GM19395 (cell line): ENCODE results near the gene FOLR1.
"Not testable (repeated sequence)": the region's sequence is repeated elsewhere in the genome, so short reads cannot be mapped to it uniquely, and the experiment has no call there.

Experiments used
- ATAC-seq: cut with Tn5 transposase; IDR thresholded peaks from one replicate; pipeline ENCODE4 v1.9.1; 2021; ENCODE audit warnings: mild to moderate bottlenecking, moderate library complexity; ENCODE audit not compliant: unreplicated experiment

Gene FOLR1

DNA sequence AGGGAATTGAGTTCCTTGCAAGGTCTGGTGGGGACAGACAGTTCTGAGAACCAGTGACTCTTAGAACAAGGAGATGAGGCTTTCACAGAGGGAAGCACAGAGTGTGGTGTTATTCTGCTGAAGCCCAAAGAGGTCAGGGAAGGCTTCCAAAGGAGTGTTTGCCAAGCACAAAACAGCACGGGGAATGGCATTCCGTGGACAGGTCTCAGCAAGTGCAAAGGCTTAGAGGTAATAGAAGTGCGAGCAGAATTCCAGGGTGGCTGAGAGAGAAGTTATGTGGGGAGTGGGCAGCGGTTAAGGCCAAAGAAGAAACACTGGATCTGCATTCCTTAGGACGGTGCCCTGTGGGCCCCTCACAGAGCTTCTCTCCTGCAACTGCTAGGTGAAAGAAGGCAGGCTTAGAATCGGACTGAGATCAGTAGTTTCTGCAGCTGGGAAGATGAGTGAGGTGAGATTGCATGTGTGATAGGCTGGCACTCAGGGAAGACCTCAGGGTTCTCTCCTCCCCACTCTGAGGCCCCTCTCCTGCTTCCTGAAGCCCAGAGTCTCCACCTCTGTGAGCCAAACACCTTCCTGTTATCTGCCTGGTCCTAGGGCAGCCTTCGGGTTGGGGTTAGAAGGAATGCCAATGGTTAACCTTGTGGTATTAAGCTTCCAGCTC lies 10.9 kb upstream of the FOLR1 start:
- ATAC-seq, result not testable (repeated sequence)

DNA sequence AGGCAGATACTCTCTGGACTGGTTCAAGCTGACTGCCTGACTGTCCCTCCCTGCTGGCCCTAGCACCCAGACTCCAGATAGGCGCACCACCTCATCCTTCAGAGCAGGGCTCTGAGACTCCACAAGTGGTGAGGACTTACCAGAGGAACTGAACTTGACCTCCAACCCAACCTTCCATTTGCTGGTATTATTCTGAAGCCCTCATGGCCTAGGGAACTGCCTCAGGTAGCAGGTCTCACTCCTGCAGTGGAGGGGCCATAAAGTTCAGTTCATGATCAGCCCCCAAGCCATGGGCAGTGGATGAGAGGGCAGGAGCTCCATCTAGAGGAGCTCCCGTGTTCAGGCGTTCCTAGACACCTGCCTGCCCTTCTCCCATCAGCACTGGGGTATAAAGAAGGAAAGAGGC lies 10.4 kb upstream of the FOLR1 start:
- ATAC-seq, result not testable (repeated sequence)

DNA sequence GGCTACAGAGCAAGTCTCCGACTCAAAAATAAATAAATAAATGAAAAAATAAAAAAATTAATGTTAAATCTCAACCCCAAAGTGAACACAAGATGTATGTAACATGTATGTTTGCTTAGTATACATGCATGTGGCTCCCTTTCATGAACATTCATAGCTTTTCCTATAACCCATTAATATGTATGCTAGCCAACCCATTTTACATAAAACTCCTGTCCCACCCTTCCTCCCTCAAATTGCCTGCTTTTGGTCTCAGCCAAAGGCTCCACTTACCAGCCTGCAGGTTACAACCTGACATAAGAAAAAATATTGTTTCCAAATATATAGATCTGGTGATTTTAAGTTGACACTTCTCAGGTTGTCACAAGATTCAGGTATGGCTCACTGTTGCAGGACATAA lies 3.7 kb upstream of the FOLR1 start:
- no peak for ATAC-seq

DNA sequence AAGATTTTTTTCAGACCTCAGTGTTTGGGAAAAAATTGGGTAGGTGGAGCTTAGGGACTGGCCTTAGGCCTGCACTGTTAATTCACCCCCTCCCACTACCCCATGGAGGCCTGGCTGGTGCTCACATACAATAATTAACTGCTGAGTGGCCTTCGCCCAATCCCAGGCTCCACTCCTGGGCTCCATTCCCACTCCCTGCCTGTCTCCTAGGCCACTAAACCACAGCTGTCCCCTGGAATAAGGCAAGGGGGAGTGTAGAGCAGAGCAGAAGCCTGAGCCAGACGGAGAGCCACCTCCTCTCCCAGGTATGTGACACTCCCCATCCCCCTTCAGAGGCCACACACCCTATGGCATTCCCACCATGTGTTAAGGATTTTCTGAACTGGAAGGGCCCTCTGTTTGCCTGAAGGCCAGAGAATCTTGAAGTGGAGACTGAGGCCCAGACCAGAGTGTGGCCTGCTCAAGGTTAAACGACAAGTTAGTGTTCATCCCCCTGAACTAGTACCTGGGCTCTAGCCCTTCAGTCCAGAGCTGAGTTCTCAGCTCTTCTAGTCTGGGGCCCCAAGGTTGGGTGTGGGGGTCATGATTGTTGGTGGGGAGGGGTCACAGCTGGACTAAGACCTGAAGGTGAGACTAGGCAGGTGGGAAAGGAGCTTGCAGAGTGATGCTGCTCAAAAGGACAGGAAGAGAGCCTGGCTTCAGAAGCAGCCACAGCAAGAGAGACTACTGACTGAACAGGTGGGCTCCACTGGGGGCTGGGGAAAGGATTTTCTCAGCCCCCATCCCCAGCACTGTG lies 2.3 kb upstream of the FOLR1 start:
- ATAC-seq, result no peak

DNA sequence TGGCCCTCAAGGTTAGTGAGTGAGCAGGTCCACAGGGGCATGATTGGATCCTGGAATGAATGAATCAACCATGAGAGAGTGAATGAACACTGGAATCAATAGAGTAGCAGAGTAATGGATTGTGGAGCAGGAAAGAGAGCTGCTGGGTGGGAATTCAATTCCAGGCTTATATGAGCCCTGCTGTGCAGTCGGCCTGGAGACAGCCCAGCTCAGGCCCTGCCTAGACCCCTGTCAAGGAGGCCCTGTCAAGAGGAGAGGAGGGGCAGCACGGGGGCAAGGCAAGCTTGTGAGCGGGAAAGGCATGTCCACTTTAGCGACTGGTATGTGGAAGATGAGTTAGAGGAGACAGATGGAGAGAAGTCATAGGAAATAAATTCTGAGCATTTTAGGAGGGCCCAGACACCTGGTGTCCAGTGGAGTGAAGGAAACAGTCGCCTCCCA lies 1.3 kb upstream of the FOLR1 start:
- ATAC-seq, result no peak

DNA sequence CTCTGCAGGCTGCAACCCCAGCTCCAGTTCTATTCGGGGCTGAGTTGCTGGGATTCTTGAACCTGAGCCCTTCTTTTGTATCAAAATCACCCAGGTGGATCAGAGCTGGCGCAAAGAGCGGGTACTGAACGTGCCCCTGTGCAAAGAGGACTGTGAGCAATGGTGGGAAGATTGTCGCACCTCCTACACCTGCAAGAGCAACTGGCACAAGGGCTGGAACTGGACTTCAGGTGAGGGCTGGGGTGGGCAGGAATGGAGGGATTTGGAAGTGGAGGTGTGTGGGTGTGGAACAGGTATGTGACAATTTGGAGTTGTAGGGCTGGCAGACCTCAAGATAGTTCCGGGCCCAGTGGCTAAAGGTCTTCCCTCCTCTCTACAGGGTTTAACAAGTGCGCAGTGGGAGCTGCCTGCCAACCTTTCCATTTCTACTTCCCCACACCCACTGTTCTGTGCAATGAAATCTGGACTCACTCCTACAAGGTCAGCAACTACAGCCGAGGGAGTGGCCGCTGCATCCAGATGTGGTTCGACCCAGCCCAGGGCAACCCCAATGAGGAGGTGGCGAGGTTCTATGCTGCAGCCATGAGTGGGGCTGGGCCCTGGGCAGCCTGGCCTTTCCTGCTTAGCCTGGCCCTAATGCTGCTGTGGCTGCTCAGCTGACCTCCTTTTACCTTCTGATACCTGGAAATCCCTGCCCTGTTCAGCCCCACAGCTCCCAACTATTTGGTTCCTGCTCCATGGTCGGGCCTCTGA lies 3.8 kb downstream of the FOLR1 start:
- ATAC-seq, result no peak

DNA sequence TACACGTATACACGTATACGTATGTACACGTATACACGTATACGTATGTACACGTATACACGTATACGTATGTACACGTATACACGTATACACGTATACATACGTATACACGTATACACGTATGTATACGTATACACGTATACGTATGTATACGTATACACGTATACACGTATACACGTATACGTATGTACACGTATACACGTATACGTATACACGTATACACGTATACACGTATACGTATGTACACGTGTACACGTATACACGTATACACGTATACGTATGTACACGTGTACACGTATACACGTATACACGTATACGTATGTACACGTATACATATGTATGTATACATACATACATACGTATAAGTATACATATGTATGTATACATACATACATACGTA lies 9.5 kb downstream of the FOLR1 start:
- ATAC-seq, result not testable (repeated sequence)

DNA sequence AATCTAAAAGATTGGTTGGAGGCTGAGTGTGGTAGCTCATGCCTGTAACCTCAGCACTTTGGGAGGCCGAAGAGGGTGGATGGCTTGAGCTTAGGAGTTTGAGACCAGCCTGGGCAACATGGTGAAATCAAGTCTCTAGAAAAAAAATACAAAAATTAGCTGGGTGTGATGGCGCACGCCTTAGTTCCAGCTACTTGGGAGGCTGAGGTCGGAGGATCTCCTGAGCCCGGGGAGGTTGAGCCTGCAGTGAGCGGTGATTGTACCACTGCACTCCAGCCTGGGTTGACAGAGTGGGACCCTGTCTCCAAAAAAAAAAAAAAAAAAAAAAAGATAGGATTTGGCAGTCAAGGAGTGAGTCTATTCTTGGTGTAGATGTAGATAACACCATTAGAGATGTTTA lies 10.6 kb downstream of the FOLR1 start:
- ATAC-seq, result no peak

DNA sequence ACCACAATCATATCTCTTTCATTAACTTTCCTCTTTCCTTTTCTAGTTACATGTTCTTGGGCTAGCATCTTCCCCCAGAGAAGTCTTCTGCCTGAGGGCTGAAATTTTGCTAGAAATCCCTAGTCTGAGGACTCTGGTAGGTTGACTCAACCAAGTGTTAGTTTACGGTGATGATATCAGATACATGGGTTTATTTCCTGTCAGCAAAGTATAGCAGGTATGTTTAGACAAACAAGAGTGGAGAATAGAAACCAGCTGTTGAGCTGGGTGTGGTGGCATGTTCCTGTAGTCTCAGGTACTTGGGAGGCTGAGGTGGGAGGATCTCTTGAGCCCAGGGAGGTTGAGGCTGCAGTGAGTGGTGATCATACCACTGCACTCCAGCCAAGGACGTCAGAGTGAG lies 11.2 kb downstream of the FOLR1 start:
- no peak for ATAC-seq

DNA sequence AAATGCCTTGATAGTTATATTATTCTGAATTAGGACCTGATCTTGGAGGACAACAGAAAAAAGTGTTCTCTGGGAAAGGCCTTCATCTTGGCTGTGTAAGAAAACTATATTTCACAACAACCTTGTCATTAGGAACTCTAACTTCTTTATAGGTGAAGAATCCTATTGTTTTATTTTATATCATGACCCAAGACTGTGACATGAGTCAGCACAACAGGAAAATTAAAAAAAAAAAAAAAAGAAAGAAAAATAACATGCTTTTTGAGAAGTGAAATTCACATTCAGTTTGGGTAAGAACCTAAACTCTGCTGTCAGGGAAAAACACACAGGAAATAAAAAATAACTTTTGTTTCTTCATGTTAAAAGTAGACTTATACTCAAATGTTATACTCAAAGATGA lies 12.9 kb downstream of the FOLR1 start:
- no peak for ATAC-seq

DNA sequence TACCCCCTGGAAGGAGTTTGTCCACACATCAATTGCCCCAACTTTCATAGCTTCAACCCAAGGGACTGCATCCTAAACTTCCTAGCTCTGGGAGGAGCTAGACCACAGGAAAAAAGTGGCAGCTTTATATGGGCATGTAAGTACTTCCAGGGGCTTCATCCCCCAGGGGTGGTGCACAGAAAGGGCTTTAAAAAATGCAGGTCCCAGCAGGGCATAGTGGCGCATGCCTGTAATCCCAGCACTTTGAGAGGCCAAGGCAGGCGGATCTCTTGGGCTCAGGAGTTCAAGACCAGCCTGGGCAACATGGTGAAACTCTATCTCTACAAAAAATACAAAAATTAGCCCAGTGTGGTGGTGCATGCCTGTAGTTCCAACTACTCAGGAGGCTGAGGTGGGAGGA lies 14.9 kb downstream of the FOLR1 start:
- ATAC-seq, result not testable (repeated sequence)

DNA sequence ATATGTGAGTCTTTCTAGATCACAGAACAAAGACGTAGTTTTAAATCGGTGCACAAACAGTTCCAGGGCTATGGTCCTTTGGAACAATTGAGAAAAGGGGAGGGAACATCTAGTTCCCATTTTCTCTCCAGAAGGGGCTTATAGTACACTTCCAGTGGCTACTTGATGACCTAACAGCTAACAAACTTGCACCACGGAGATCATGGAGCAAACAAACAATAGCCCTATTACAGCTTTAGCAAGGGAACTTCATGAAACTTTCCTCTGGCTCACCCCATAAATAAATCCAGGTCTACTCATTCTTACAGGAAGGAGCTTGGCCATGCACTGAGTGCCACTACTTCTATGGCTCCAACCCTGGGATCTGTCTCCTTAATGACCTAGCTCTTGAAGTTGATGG lies 16.3 kb downstream of the FOLR1 start:
- no peak for ATAC-seq

DNA sequence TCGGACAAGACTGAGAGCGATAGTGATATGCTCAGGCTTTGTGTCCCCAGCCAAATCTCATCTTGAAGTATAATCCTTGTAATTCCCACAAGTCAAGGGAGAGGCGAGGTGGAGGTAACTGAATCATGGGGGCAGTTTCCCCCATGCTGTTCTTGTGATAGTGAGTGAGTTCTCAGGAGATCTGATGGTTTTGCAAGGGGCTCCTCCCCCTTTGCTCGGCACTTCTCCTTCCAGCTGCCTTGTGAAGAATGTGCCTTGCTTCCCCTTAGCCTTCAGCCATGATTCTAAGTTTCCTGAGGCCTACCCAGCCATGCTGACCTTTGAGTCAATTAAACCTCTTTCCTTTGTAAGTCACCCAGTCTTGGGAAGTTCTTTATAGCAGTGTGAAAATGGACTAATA lies 17.2 kb downstream of the FOLR1 start:
- no peak for ATAC-seq

DNA sequence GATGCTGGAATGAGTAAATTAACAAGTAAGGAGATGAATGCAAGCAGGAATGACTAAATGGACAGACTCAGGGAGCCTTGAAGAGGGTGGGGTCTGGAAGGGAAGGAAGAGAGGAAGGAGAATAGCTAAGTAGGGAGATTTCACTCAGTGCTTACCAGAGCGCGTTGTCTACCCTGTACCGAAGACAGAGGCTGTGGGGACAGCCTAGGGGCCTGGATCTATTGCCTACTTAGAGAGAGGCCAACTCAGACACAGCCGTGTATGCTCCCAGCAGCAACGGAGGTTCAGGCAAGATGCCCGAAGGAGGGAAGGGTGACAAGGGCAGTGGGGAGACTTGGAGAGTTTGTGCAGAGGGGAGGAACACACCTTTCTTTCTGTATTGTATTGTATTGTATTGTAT lies 24.7 kb downstream of the FOLR1 start, which contains the start of gene FOLR2:
TSS of gene FOLR2 (plus strand) at position 157 of the 400 bp plus-strand sequence. CDS start 1,791 bp downstream, outside the sequence.
- no peak for ATAC-seq

DNA sequence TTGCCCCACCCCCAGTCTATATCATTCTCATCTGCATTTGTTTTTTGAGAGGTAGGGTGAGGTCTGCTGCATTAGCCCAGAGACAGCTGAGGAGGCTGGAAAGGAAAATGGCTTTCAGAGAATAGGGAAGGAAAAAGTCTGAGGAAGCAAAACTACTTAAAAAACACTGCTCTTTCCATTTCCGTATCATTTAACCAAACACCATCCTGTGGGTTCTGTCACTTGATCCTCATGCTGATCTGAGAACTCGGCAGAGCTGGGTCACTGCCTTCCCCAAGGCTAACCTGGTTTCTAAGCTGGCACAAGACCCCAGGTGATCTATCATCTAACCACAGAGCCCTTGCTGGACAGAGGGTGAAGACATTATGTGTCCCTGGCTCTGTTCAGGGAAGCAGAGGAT lies 25.9 kb downstream of the FOLR1 start:
- no peak for ATAC-seq

DNA sequence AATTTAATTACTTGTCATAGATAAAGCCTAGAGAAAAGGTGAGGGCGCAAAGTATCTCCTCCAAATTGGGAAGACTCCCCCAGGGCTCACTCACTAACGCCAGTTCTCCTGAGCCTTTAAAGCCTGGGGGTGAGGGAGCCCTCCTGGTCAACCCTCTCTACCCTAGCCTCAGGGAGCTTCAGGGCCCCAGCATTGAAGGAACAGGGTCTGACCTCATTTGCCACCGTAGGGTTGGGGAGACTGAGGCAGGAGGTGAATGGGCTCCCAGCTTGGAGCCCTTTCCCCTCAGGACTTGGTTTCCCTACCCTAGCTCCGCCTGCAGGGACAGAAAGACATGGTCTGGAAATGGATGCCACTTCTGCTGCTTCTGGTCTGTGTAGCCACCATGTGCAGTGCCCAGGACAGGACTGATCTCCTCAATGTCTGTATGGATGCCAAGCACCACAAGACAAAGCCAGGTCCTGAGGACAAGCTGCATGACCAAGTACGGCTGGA lies 26.4 kb downstream of the FOLR1 start:
- ATAC-seq, result no peak

DNA sequence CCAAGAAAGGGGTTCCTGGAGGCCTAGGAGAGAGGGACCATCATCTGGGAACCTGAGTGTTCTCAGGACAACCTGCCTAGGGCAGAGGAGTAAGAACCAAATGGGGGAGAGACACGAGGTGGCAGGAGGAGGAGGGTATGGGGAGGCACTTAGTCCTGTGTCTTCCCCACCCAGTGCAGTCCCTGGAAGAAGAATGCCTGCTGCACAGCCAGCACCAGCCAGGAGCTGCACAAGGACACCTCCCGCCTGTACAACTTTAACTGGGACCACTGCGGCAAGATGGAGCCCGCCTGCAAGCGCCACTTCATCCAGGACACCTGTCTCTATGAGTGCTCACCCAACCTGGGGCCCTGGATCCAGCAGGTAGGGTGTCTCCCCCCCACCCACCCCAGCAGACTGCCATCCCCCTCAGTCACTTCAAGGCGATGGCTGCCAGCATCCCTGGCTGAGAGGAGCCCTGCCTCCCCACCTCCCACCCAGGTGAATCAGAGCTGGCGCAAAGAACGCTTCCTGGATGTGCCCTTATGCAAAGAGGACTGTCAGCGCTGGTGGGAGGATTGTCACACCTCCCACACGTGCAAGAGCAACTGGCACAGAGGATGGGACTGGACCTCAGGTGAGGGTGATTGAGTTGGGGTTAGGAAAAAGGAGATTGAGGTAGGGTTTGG lies 28.9 kb downstream of the FOLR1 start:
- ATAC-seq, result no peak

DNA sequence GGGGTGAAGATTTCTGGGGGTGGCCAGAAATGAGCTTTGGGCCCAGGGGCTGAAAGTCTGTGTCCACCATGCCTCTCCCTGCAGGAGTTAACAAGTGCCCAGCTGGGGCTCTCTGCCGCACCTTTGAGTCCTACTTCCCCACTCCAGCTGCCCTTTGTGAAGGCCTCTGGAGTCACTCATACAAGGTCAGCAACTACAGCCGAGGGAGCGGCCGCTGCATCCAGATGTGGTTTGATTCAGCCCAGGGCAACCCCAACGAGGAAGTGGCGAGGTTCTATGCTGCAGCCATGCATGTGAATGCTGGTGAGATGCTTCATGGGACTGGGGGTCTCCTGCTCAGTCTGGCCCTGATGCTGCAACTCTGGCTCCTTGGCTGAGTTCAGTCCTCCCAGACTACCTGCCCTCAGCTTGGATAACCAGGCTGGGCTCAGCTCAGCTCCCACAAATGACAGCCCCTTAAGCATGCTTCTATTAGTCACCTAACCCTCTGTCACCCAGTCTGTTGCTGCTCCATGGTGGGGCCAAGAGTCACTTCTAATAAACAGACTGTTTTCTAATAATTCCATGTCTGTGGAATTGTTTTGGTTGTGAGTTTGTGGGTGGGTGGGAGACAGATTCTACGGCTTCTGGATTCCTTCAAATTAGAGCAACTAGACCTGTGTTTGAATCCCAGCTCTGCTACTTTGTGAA lies 29.6 kb downstream of the FOLR1 start:
- no peak for ATAC-seq

DNA sequence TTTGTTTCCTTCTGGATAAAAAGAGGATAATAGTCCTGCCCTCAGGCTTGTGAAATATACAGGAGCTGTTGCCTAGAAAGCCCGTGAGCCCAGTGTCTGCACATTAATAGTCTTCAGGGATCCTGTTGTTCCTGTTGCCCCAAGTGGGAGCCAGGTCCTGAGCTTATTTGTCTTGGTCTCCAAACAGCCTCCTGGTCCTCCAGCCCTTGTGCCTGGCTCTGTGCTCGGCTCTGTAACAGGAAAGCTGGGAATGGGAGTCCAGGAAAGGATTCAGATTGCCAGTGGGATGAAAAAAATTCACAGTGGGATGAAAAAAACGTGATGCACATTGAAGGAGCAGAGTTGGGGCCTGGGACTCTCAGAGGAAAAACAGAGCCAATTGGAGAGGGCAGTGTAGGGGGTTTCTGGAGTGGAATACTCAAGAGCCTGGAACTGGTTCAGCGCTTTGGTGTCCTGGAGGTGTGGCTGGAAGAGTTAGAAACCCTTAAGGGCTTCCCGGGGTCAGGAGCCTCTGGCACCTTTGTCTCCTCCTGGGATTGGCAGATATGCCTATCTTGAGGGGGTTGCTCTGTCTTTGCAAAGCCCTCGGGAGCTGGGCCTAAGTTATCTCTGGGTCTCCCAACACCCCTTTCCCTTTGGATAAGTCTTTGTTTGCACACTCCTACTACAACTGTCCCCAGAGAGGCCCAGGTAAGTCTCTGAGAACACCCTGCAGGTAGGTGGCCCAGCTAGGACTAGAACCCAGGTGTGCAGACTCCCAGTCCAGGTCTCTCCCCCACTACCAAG lies 30.4 kb downstream of the FOLR1 start:
- no peak for ATAC-seq
